ENCODE results near the gene MEDAG.

MEDAG gene

DNA sequence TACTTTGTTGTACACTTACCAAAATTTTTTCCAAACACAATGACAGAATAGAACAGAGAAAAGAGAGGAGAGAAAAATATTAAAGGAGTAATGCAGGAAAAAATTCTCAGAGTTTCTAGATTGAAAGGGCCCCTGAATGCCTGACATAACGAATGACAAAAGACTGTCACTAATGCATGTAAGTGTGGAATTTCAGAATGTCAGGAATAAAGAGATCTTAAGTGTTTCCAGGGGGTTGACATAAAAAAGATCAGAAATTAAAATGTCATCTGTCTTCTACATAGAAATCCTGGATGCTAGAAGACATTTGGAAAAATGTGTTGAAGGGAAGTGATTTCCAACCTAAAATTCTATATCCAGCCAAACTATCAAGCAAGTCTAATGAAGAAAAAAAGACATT lies 53.6 kb downstream of the MEDAG start:
- H3K79me2 ChIP-seq (ENCODE audit: insufficient read depth, low read length), result no peaks in the 10 kb centered on the region
- no peaks in the 10 kb centered on the region for H3K4me1 ChIP-seq (ENCODE audit: insufficient read depth, low read length)
- TF ChIP-seq EZH2 (IDR thresholded peaks at IDR 0.05; ENCODE audit: borderline replicate concordance, low read depth, low read length, severe bottlenecking) (no peak), CTCF (IDR thresholded peaks at IDR 0.05; ENCODE audit: borderline replicate concordance, extremely low read depth, low read length, poor library complexity, severe bottlenecking) (no peak)
- no peak overlapping the region for H3K4me2 ChIP-seq (ENCODE audit: insufficient read depth, low read length)
- H2AFZ ChIP-seq (ENCODE audit: low read depth, low read length), result no peak overlapping the region
- H3K9ac ChIP-seq (ENCODE audit: low read depth, low read length), result no peak overlapping the region
- no peak for ATAC-seq (ENCODE audit: insufficient read depth, low read depth)
- H3K27me3 ChIP-seq (ENCODE audit: insufficient read depth, low read length, poor library complexity), result peaks cover 14% of the 10 kb centered on the region
- H3K27ac ChIP-seq (ENCODE audit: low read length), result no peak overlapping the region
- no peaks in the 10 kb centered on the region for H3K36me3 ChIP-seq (ENCODE audit: insufficient read depth, low read length)
- DNase-seq, result no peak
- no peaks in the 10 kb centered on the region for H4K20me1 ChIP-seq (ENCODE audit: insufficient read depth, low read length)
- H3K9me3 ChIP-seq (ENCODE audit: insufficient read depth, low read length, severe bottlenecking), result no peaks in the 10 kb centered on the region
- no peak overlapping the region for H3K4me3 ChIP-seq (ENCODE audit: low read depth in 1 of 2, low read length in 2 of 2)

DNA sequence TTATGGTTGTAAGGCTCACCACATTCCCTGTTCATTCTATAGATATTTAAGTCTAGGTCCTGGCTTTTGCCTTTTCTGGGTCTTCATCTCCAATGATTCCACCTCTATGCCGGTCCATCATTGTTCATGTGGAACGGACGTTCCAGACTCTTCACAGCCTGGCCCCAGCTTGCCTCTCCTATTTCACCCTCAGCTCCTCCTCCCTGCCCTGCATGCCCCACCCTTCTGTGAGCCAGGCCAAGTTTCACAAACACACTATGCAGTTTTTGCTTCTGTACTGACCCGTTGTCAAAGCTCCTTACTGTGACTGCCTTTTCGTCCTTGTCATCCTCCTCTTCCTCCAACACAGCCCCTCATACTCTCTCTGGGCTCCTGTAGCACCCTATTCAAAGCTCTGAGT lies 57.7 kb downstream of the MEDAG start:
- ATAC-seq (ENCODE audit: insufficient read depth, low read depth), result no peak
- Histone ChIP-seq H3K27ac (ENCODE audit: low read length) (no peak overlapping the region), H4K20me1 (ENCODE audit: insufficient read depth, low read length) (no peaks in the 10 kb centered on the region), H3K36me3 (ENCODE audit: insufficient read depth, low read length) (no peaks in the 10 kb centered on the region), H3K9ac (ENCODE audit: low read depth, low read length) (no peak overlapping the region), H3K4me2 (ENCODE audit: insufficient read depth, low read length) (no peak overlapping the region), H3K4me3 (ENCODE audit: low read depth in 1 of 2, low read length in 2 of 2) (no peak overlapping the region), H3K9me3 (ENCODE audit: insufficient read depth, low read length, severe bottlenecking) (no peaks in the 10 kb centered on the region), H3K79me2 (ENCODE audit: insufficient read depth, low read length) (no peaks in the 10 kb centered on the region), H3K27me3 (ENCODE audit: insufficient read depth, low read length, poor library complexity) (peaks cover 13% of the 10 kb centered on the region), H2AFZ (ENCODE audit: low read depth, low read length) (no peak overlapping the region), H3K4me1 (ENCODE audit: insufficient read depth, low read length) (no peaks in the 10 kb centered on the region)
- no peak for DNase-seq
- no peak for TF ChIP-seq EZH2 (IDR thresholded peaks at IDR 0.05; ENCODE audit: borderline replicate concordance, low read depth, low read length, severe bottlenecking)
- TF ChIP-seq CTCF (IDR thresholded peaks at IDR 0.05; ENCODE audit: borderline replicate concordance, extremely low read depth, low read length, poor library complexity, severe bottlenecking), result no peak

GRCh38 chr13:30965380-30965779 lies 59.3 kb downstream of the MEDAG start:
- H3K36me3 ChIP-seq (ENCODE audit: insufficient read depth, low read length), result no peaks in the 10 kb centered on the region
- no peaks in the 10 kb centered on the region for H3K79me2 ChIP-seq (ENCODE audit: insufficient read depth, low read length)
- no peak overlapping the region for H2AFZ ChIP-seq (ENCODE audit: low read depth, low read length)
- no peak for DNase-seq
- H3K9me3 ChIP-seq (ENCODE audit: insufficient read depth, low read length, severe bottlenecking), result no peaks in the 10 kb centered on the region
- peaks cover 17% of the 10 kb centered on the region for H3K27me3 ChIP-seq (ENCODE audit: insufficient read depth, low read length, poor library complexity)
- H4K20me1 ChIP-seq (ENCODE audit: insufficient read depth, low read length), result no peaks in the 10 kb centered on the region
- no peak overlapping the region for H3K9ac ChIP-seq (ENCODE audit: low read depth, low read length)
- no peaks in the 10 kb centered on the region for H3K4me1 ChIP-seq (ENCODE audit: insufficient read depth, low read length)
- no peak overlapping the region for H3K4me3 ChIP-seq (ENCODE audit: low read depth in 1 of 2, low read length in 2 of 2)
- ATAC-seq (ENCODE audit: insufficient read depth, low read depth), result no peak
- no peak overlapping the region for H3K4me2 ChIP-seq (ENCODE audit: insufficient read depth, low read length)
- no peak for TF ChIP-seq CTCF (IDR thresholded peaks at IDR 0.05; ENCODE audit: borderline replicate concordance, extremely low read depth, low read length, poor library complexity, severe bottlenecking)
- no peak for TF ChIP-seq EZH2 (IDR thresholded peaks at IDR 0.05; ENCODE audit: borderline replicate concordance, low read depth, low read length, severe bottlenecking)
- H3K27ac ChIP-seq (ENCODE audit: low read length), result no peak overlapping the region

DNA sequence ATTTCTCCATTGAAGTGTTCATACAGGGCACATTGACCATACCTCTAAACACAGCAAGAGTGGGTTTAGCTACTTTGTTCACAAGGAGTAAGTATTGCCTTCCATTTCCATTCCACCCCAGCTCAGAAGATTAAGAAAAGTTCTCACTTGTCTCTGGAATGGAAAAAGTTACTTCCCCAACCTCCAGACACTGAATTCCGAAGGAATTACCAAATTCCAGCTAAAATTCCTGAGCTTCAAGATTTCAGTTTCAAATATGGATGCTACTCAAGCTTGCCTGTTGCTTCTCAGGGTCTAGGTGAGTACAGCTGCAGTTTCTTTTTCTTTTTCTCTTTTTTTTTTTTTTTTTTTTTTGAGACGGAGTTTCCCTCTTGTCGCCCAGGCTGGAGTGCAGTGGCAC lies 60.0 kb downstream of the MEDAG start:
- DNase-seq, result no peak
- Histone ChIP-seq H3K4me1 (ENCODE audit: insufficient read depth, low read length) (no peaks in the 10 kb centered on the region), H3K4me2 (ENCODE audit: insufficient read depth, low read length) (no peak overlapping the region), H4K20me1 (ENCODE audit: insufficient read depth, low read length) (no peaks in the 10 kb centered on the region), H3K9ac (ENCODE audit: low read depth, low read length) (no peak overlapping the region), H3K9me3 (ENCODE audit: insufficient read depth, low read length, severe bottlenecking) (no peaks in the 10 kb centered on the region), H3K27ac (ENCODE audit: low read length) (no peak overlapping the region), H3K27me3 (ENCODE audit: insufficient read depth, low read length, poor library complexity) (peaks cover 17% of the 10 kb centered on the region), H3K79me2 (ENCODE audit: insufficient read depth, low read length) (no peaks in the 10 kb centered on the region), H3K36me3 (ENCODE audit: insufficient read depth, low read length) (no peaks in the 10 kb centered on the region), H2AFZ (ENCODE audit: low read depth, low read length) (no peak overlapping the region), H3K4me3 (ENCODE audit: low read depth in 1 of 2, low read length in 2 of 2) (no peak overlapping the region)
- TF ChIP-seq EZH2 (IDR thresholded peaks at IDR 0.05; ENCODE audit: borderline replicate concordance, low read depth, low read length, severe bottlenecking) (no peak), CTCF (IDR thresholded peaks at IDR 0.05; ENCODE audit: borderline replicate concordance, extremely low read depth, low read length, poor library complexity, severe bottlenecking) (no peak)
- no peak for ATAC-seq (ENCODE audit: insufficient read depth, low read depth)
